Measurements from ENCODE around the gene ERC1.

Gene ERC1

GRCh38 chr12:1289371-1290155 is 298.5 kb downstream of the ERC1 start:
- TF ChIP-seq CTCF (IDR thresholded peaks at IDR 0.05; ENCODE audit: low read depth, low read length) = no peak
- no peak overlapping the region for H3K4me3 ChIP-seq (replicated peaks in 1 of 2; ENCODE audit: low read depth in 2 of 2, low read length in 2 of 2)
- peak in 1 of 2 donors; percentile 7 for DNase-seq (ENCODE audit: low read depth in 2 of 2)

GRCh38 chr12:1290716-1291115 is 299.7 kb downstream of the ERC1 start:
- no peak for DNase-seq (ENCODE audit: low read depth in 2 of 2)
- H3K4me3 ChIP-seq (replicated peaks in 1 of 2; ENCODE audit: low read depth in 2 of 2, low read length in 2 of 2) = no peak overlapping the region
- TF ChIP-seq CTCF (IDR thresholded peaks at IDR 0.05; ENCODE audit: low read depth, low read length) = no peak

GRCh38 chr12:1291601-1292332 is 300.7 kb downstream of the ERC1 start:
- no peak for DNase-seq (ENCODE audit: low read depth in 2 of 2)
- H3K4me3 ChIP-seq (replicated peaks in 1 of 2; ENCODE audit: low read depth in 2 of 2, low read length in 2 of 2) = no peak overlapping the region
- no peak for TF ChIP-seq CTCF (IDR thresholded peaks at IDR 0.05; ENCODE audit: low read depth, low read length)

- H3K4me3 ChIP-seq (replicated peaks in 1 of 2; ENCODE audit: low read depth in 2 of 2, low read length in 2 of 2) = no peak overlapping the region
- no peak for TF ChIP-seq CTCF (IDR thresholded peaks at IDR 0.05; ENCODE audit: low read depth, low read length)
- DNase-seq (ENCODE audit: low read depth in 2 of 2) = no peak
Measured at GRCh38 chr12:1293901-1294300, 302.9 kb downstream of the ERC1 start.

GRCh38 chr12:1297206-1297605 is 306.2 kb downstream of the ERC1 start:
- DNase-seq (ENCODE audit: low read depth in 2 of 2) = peak in 1 of 2 donors; percentile 83
- no peak overlapping the region for H3K4me3 ChIP-seq (replicated peaks in 1 of 2; ENCODE audit: low read depth in 2 of 2, low read length in 2 of 2)
- no peak for TF ChIP-seq CTCF (IDR thresholded peaks at IDR 0.05; ENCODE audit: low read depth, low read length)

GRCh38 chr12:1297639-1298175 is 306.7 kb downstream of the ERC1 start:
- no peak for TF ChIP-seq CTCF (IDR thresholded peaks at IDR 0.05; ENCODE audit: low read depth, low read length)
- no peak overlapping the region for H3K4me3 ChIP-seq (replicated peaks in 1 of 2; ENCODE audit: low read depth in 2 of 2, low read length in 2 of 2)
- DNase-seq (ENCODE audit: low read depth in 2 of 2) = no peak

Data from cardiac fibroblast (primary cell).